Thyroid gland (tissue), 4 donors: ENCODE data around the gene TMEM116.

Experiments
- CTCF ChIP-seq, 6 experiments: fragments of 200-600 bp in 3 of 6; fragments of 450-650 bp in 3 of 6; sonication (generic) in 3 of 6; IDR thresholded peaks; one replicate each; pipeline ENCODE4 v1.5.1; 2016 to 2019; ENCODE audit warnings: antibody characterized with exemption in 6 of 6, mild to moderate bottlenecking in 2 of 6, inconsistent platforms in 1 of 6, moderate library complexity in 1 of 6
- POLR2A ChIP-seq, 2 donors: fragments of 450-650 bp; IDR thresholded peaks; one replicate each; pipeline ENCODE4 v1.6.1; 2017; ENCODE audit warnings: antibody characterized with exemption in 2 of 2, mild to moderate bottlenecking in 2 of 2, moderate library complexity in 1 of 2

- TF ChIP-seq CTCF (IDR thresholded peaks at IDR 0.05) (no peak), POLR2A (IDR thresholded peaks at IDR 0.05) (no peak)
Observed at GRCh38 chr12:111937429-111937828, 75.5 kb downstream of the TMEM116 start.
